Measurements from ENCODE around the gene CAMP.

- TF ChIP-seq CTCF (IDR thresholded peaks at IDR 0.05), result no peak
- no peak for TF ChIP-seq POLR2A (IDR thresholded peaks at IDR 0.05)
- TF ChIP-seq EP300 (IDR thresholded peaks at IDR 0.05), result no peak
- TF ChIP-seq POLR2AphosphoS5 (IDR thresholded peaks at IDR 0.05), result no peak
Observed at GRCh38 chr3:48222616-48223513, at the start of gene CAMP.
